Neuronal stem cell (in vitro differentiated cells): ENCODE results near the gene ZNF783. TPM values are rescaled to one million over a fixed set of nuclear protein-coding genes. Genes with fewer than 3 reads are reported as not detected.

Experiments used
- DNase-seq: peaks from one replicate; pipeline ENCODE4 v3.0.0-alpha.2; 2013; ENCODE audit warnings: low spot score
- H2AFZ ChIP-seq: one replicate; pipeline ENCODE4 v1.6.1; 2013; ENCODE audit warnings: mild to moderate bottlenecking, low read length, inconsistent platforms
- H2AK5ac ChIP-seq: 2 replicates; pipeline ENCODE4 v1.6.1; 2013; ENCODE audit warnings: low read depth, mild to moderate bottlenecking, inconsistent platforms, low read length, moderate library complexity, mixed read lengths
- H2BK120ac ChIP-seq: 2 replicates; pipeline ENCODE4 v1.6.1; 2013; ENCODE audit warnings: low read depth, mild to moderate bottlenecking, inconsistent platforms, low read length, moderate library complexity, mixed read lengths
- H2BK12ac ChIP-seq: one replicate; pipeline ENCODE4 v1.6.1; 2013; ENCODE audit warnings: low read length, inconsistent platforms
- H2BK15ac ChIP-seq: 2 replicates; pipeline ENCODE4 v1.6.1; 2013; ENCODE audit warnings: mild to moderate bottlenecking, low read length, inconsistent platforms, mixed read lengths
- H2BK5ac ChIP-seq: one replicate; pipeline ENCODE4 v1.6.1; 2013; ENCODE audit warnings: inconsistent platforms, mild to moderate bottlenecking, low read length, moderate library complexity
- H3K14ac ChIP-seq: one replicate; pipeline ENCODE4 v1.6.1; 2013; ENCODE audit warnings: low read length, inconsistent platforms
- H3K18ac ChIP-seq: 2 replicates; pipeline ENCODE4 v1.6.1; 2013; ENCODE audit warnings: low read length, inconsistent platforms
- H3K23ac ChIP-seq: 2 replicates; pipeline ENCODE4 v1.6.1; 2013; ENCODE audit warnings: low read depth, mild to moderate bottlenecking, mixed read lengths, low read length, inconsistent platforms; ENCODE audit not compliant: poor library complexity
- H3K27ac ChIP-seq: replicated peaks from 3 replicates; pipeline ENCODE4 v1.5.1; 2013; ENCODE audit warnings: low read length, inconsistent platforms
- H3K27me3 ChIP-seq, 3 experiments: 2 replicates each; pipeline ENCODE4 v1.6.1; 2013; ENCODE audit warnings: low read length in 3 of 3, mild to moderate bottlenecking in 2 of 3, inconsistent platforms in 1 of 3, low read depth in 1 of 3, mixed read lengths in 1 of 3, moderate library complexity in 1 of 3; ENCODE audit not compliant: control insufficient read depth in 3 of 3, insufficient read depth in 3 of 3
- H3K36me3 ChIP-seq, 2 donors: replicated peaks in 1 of 2; 2 replicates each; pipeline ENCODE4 v1.6.1; 2013; ENCODE audit warnings: low read length in 2 of 2; ENCODE audit not compliant: control insufficient read depth in 2 of 2, insufficient read depth in 2 of 2
- H3K4ac ChIP-seq: 2 replicates; pipeline ENCODE4 v1.6.1; 2013; ENCODE audit warnings: inconsistent platforms, mild to moderate bottlenecking, low read length, moderate library complexity
- H3K4me1 ChIP-seq, 2 donors: 1 replicate in 1 of 2; 2 replicates in 1 of 2; pipeline ENCODE4 v1.6.1; 2013; ENCODE audit warnings: low read length in 2 of 2, low read depth in 1 of 2; ENCODE audit not compliant: control insufficient read depth in 2 of 2, insufficient read depth in 1 of 2
- H3K4me2 ChIP-seq: one replicate; pipeline ENCODE4 v1.6.1; 2013; ENCODE audit warnings: mild to moderate bottlenecking, low read length, inconsistent platforms; ENCODE audit not compliant: insufficient read depth, poor library complexity, severe bottlenecking
- H3K4me3 ChIP-seq, 2 donors: 2 replicates each; pipeline ENCODE4 v1.5.1; 2013; ENCODE audit warnings: low read length in 2 of 2, mild to moderate bottlenecking in 2 of 2, inconsistent platforms in 1 of 2, moderate library complexity in 1 of 2
- H3K79me1 ChIP-seq: one replicate; pipeline ENCODE4 v1.6.1; 2013; ENCODE audit warnings: low read depth, mild to moderate bottlenecking, inconsistent platforms, low read length, moderate library complexity
- H3K9ac ChIP-seq: one replicate; pipeline ENCODE4 v1.6.1; 2013; ENCODE audit warnings: mild to moderate bottlenecking, low read depth, low read length, inconsistent platforms; ENCODE audit not compliant: poor library complexity
- H3K9me3 ChIP-seq, 2 donors: replicated peaks in 1 of 2; 2 replicates each; pipeline versions ENCODE3 to v1.6.1; 2013; ENCODE audit warnings: low read length in 2 of 2, mild to moderate bottlenecking in 2 of 2, inconsistent platforms in 1 of 2, low read depth in 1 of 2, mixed read lengths in 1 of 2, moderate library complexity in 1 of 2; ENCODE audit not compliant: control insufficient read depth in 2 of 2, insufficient read depth in 1 of 2
- H4K8ac ChIP-seq: one replicate; pipeline ENCODE4 v1.6.1; 2013; ENCODE audit warnings: low read depth, mild to moderate bottlenecking, inconsistent platforms, low read length, moderate library complexity
- H4K91ac ChIP-seq: one replicate; pipeline ENCODE4 v1.6.1; 2013; ENCODE audit warnings: low read length, low read depth, mild to moderate bottlenecking, inconsistent platforms; ENCODE audit not compliant: poor library complexity
- WGBS, 2 donors: extraction: QIAGEN DNeasy Blood & Tissue Kit; methylation state at CpG; one replicate each; pipeline ENCODE4 v1.1.7; 2013; ENCODE audit warnings: missing lambda C conversion rate in 2 of 2, mixed read lengths in 1 of 2; ENCODE audit not compliant: insufficient read length in 2 of 2, insufficient replicate concordance in 1 of 2; ENCODE audit errors: extremely low coverage in 2 of 2; 5-methylcytosine and 5-hydroxymethylcytosine counted together
- small RNA-seq: library from polyadenylated mRNA; stranded (forward); fragments of <200 nt; extraction: miRNeasy Mini kit (QIAGEN cat#:217004); gene quantifications from one replicate; pipeline ENCODE3, GENCODE V24; 2013; ENCODE audit not compliant: insufficient read depth

ZNF783 gene

GRCh38 chr7:149334219-149334618 lies 72.2 kb downstream of the ZNF783 start:
- Histone ChIP-seq H2BK120ac (no peak overlapping the region), H2AK5ac (no peak overlapping the region), H3K4ac (no peak overlapping the region), H4K8ac (no peak overlapping the region), H2BK5ac (no peak overlapping the region), H3K14ac (no peak overlapping the region), H3K4me2 (no peak overlapping the region), H3K36me3 (no peaks in the 10 kb centered on the region), H2BK12ac (no peak overlapping the region), H2AFZ (no peak overlapping the region), H3K27me3 (no peaks in the 10 kb centered on the region), H3K4me1 (no peaks in the 10 kb centered on the region), H4K91ac (no peak overlapping the region), H3K9ac (no peak overlapping the region), H3K79me1 (peaks cover 2% of the 10 kb centered on the region), H3K27ac (no peak overlapping the region), H3K9me3 (peaks cover 0 to 3% of the 10 kb centered on the region in 2 donors), H3K4me3 (no peak overlapping the region), H3K23ac (no peak overlapping the region), H2BK15ac (no peak overlapping the region), H3K18ac (no peak overlapping the region)
- WGBS, 2 donors, result no CpG with 5 or more reads among the region's 2 CpGs
- no peak for DNase-seq

Small RNA genes lying within 50 kb of the gene (small RNA-seq; reads per million reads assigned to genes)
- gene AC004941.2, result not detected
